ENCODE data around the gene RETREG1. TPM values are rescaled to one million over a fixed set of nuclear protein-coding genes. Genes with fewer than 3 reads are reported as not detected.

RETREG1 gene
- polyA plus RNA-seq, 1 of the 3 experiments (the other 2 are of a cell fraction), result 0.43 TPM

DNA sequence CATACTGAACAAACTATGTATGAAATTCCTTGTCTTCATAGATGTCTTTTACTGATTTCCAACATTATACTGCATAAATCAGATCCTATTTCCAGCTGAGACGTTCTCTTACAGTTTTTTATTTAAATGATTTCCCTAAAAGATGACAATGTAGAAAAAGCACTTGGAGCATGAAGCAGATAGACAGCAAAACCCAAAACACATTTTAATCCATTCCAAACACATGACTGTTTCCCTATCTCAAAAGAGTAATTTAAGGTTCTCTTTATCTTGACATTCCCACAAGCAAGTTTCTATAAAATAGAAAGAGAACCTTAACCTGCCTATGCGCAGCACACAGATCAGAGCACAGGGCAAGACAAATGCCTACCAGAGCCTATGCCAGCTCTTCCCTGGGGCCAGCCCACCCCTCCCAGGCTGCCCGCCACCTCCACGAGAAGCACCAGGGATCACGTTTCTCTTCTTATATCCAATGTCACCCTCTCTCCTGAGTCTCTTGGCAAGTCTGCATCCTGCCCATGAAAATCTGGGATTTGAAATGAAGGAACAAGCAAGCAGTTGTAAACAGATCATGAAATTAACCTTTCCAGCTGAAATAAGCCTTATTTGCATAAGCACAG is 52.4 kb downstream of the RETREG1 start:
- Histone ChIP-seq H3K79me2 (ENCODE audit: insufficient read depth) (no peaks in the 10 kb centered on the region), H3K4me3 (ENCODE audit: low read depth in 2 of 2, low read length in 1 of 2) (no peak overlapping the region), H3K4me1 (ENCODE audit: control insufficient read depth in 1 of 2, insufficient read depth in 2 of 2, low read depth in 1 of 2, low read length in 1 of 2) (peaks cover 0 to 11% of the 10 kb centered on the region in 2 experiments; a peak in 2 of 4 replicates), H3K9ac (no peak overlapping the region), H3K27ac (ENCODE audit: low read depth in 2 of 2, low read length in 1 of 2) (no peak overlapping the region), H2AFZ (ENCODE audit: low read depth) (no peak overlapping the region), H4K20me1 (ENCODE audit: insufficient read depth) (no peaks in the 10 kb centered on the region), H3K27me3 (ENCODE audit: insufficient read depth) (peaks cover 6% of the 10 kb centered on the region), H3K4me2 (no peak overlapping the region), H3K9me3 (no peaks in the 10 kb centered on the region), H3F3A (replicated peaks; ENCODE audit: insufficient read depth) (peaks cover 4% of the 10 kb centered on the region), H3K36me3 (replicated peaks in 1 of 2; ENCODE audit: control insufficient read depth in 1 of 2, insufficient read depth in 2 of 2, low read length in 1 of 2) (no peaks in the 10 kb centered on the region), H3K9me2 (no peaks in the 10 kb centered on the region)
- WGBS (ENCODE audit: low lambda C conversion rate), result 67% methylated on average over 5 of the region's 5 CpGs
- ChIA-PET CTCF (interaction anchor here (0.9 to 3.6 kb wide), 2 partner anchors 13 to 67 kb away, joined by 3 to 21 read pairs; no protein-coding TSS in a partner anchor), POLR2A (no interaction called here)
- TF ChIP-seq, protein P1, sequence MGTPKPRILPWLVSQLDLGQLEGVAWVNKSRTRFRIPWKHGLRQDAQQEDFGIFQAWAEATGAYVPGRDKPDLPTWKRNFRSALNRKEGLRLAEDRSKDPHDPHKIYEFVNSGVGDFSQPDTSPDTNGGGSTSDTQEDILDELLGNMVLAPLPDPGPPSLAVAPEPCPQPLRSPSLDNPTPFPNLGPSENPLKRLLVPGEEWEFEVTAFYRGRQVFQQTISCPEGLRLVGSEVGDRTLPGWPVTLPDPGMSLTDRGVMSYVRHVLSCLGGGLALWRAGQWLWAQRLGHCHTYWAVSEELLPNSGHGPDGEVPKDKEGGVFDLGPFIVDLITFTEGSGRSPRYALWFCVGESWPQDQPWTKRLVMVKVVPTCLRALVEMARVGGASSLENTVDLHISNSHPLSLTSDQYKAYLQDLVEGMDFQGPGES (IDR thresholded peaks at IDR 0.05; ENCODE audit: low read depth, low read length), result no peak
- TF ChIP-seq FOXJ3 (CRISPR knock-in tag; IDR thresholded peaks at IDR 0.05) (no peak), NRF1 (IDR thresholded peaks at IDR 0.05; ENCODE audit: low read depth, low read length) (no peak), CHD2 (IDR thresholded peaks at IDR 0.05; ENCODE audit: low read length, partially characterized antibody) (no peak), FOXM1 (IDR thresholded peaks at IDR 0.05; ENCODE audit: low read depth) (no peak), NFIC (IDR thresholded peaks at IDR 0.05; ENCODE audit: borderline replicate concordance) (no peak), JUND (IDR thresholded peaks at IDR 0.05) (no peak), TAF1 (IDR thresholded peaks at IDR 0.05; ENCODE audit: borderline replicate concordance, low read depth, low read length) (no peak)
- TF ChIP-seq, protein P2, sequence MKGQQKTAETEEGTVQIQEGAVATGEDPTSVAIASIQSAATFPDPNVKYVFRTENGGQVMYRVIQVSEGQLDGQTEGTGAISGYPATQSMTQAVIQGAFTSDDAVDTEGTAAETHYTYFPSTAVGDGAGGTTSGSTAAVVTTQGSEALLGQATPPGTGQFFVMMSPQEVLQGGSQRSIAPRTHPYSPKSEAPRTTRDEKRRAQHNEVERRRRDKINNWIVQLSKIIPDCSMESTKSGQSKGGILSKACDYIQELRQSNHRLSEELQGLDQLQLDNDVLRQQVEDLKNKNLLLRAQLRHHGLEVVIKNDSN (IDR thresholded peaks at IDR 0.05; ENCODE audit: borderline replicate concordance, low read depth), result no peak
- TF ChIP-seq, protein P3, sequence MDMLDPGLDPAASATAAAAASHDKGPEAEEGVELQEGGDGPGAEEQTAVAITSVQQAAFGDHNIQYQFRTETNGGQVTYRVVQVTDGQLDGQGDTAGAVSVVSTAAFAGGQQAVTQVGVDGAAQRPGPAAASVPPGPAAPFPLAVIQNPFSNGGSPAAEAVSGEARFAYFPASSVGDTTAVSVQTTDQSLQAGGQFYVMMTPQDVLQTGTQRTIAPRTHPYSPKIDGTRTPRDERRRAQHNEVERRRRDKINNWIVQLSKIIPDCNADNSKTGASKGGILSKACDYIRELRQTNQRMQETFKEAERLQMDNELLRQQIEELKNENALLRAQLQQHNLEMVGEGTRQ (IDR thresholded peaks at IDR 0.05; ENCODE audit: borderline replicate concordance, low read depth, low read length), result no peak
- TF ChIP-seq, protein P4, sequence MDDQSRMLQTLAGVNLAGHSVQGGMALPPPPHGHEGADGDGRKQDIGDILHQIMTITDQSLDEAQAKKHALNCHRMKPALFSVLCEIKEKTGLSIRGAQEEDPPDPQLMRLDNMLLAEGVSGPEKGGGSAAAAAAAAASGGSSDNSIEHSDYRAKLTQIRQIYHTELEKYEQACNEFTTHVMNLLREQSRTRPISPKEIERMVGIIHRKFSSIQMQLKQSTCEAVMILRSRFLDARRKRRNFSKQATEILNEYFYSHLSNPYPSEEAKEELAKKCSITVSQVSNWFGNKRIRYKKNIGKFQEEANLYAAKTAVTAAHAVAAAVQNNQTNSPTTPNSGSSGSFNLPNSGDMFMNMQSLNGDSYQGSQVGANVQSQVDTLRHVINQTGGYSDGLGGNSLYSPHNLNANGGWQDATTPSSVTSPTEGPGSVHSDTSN (IDR thresholded peaks at IDR 0.05), result no peak
- TF ChIP-seq, protein P5, sequence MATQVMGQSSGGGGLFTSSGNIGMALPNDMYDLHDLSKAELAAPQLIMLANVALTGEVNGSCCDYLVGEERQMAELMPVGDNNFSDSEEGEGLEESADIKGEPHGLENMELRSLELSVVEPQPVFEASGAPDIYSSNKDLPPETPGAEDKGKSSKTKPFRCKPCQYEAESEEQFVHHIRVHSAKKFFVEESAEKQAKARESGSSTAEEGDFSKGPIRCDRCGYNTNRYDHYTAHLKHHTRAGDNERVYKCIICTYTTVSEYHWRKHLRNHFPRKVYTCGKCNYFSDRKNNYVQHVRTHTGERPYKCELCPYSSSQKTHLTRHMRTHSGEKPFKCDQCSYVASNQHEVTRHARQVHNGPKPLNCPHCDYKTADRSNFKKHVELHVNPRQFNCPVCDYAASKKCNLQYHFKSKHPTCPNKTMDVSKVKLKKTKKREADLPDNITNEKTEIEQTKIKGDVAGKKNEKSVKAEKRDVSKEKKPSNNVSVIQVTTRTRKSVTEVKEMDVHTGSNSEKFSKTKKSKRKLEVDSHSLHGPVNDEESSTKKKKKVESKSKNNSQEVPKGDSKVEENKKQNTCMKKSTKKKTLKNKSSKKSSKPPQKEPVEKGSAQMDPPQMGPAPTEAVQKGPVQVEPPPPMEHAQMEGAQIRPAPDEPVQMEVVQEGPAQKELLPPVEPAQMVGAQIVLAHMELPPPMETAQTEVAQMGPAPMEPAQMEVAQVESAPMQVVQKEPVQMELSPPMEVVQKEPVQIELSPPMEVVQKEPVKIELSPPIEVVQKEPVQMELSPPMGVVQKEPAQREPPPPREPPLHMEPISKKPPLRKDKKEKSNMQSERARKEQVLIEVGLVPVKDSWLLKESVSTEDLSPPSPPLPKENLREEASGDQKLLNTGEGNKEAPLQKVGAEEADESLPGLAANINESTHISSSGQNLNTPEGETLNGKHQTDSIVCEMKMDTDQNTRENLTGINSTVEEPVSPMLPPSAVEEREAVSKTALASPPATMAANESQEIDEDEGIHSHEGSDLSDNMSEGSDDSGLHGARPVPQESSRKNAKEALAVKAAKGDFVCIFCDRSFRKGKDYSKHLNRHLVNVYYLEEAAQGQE (IDR thresholded peaks at IDR 0.05; ENCODE audit: low read depth, low read length), result no peak
- DNase-seq, result no peak

Data from SK-N-SH (cell line).